Endothelial cell of umbilical vein (primary cell): Measurements from ENCODE around the gene TULP1. TPM values are rescaled to one million over a fixed set of nuclear protein-coding genes. Genes with fewer than 3 reads are reported as not detected.

ENCODE experiments used
- BruUV-seq: library from RNA; stranded (reverse); fragments of 400-500 nt; replicated peaks from 2 replicates; lab custom pipeline; 2021; lab: Mats Ljungman, UMichigan
- CTCF ChIA-PET: fragments of 300-600, 350-600 bp; sonication (Branson Sonifier 250); formaldehyde crosslinking; loops from one replicate; lab custom pipeline; 2021; ENCODE audit warnings: antibody characterized with exemption, inconsistent platforms; lab: Charles Lee
- POLR2A ChIA-PET: fragments of 300-600, 350-600 bp; sonication (Branson Sonifier 250); formaldehyde crosslinking; loops from one replicate; lab custom pipeline; 2021; ENCODE audit warnings: antibody characterized with exemption, inconsistent platforms; lab: Charles Lee
- DNase-seq: peaks from one replicate; pipeline ENCODE4 v3.0.0-alpha.2; 2011; ENCODE audit warnings: low read depth, low spot score
- FAIRE-seq: peaks from 2 replicates; lab custom pipeline; 2011; peaks lifted over from hg19 to GRCh38; lab: Jason Lieb, UNC
- H2AFZ ChIP-seq: 2 replicates; pipeline ENCODE4 v1.6.0; 2012; ENCODE audit warnings: low read depth, low read length, control low read depth, inconsistent platforms
- H3K27ac ChIP-seq: 2 replicates; pipeline ENCODE4 v1.5.1; 2011; ENCODE audit warnings: low read depth, mild to moderate bottlenecking, control low read depth, low read length, moderate library complexity; ENCODE audit not compliant: insufficient read depth
- H3K27me3 ChIP-seq, 2 experiments: 2 replicates each; pipeline versions ENCODE4 v1.6.0 to v1.6.1; 2011; ENCODE audit warnings: low read length in 2 of 2, mixed read lengths in 1 of 2; ENCODE audit not compliant: control insufficient read depth in 2 of 2, insufficient read depth in 2 of 2
- H3K36me3 ChIP-seq, 2 experiments: 2 replicates in 1 of 2; 3 replicates in 1 of 2; pipeline ENCODE4 v1.5.1; 2011; ENCODE audit warnings: low read length in 2 of 2, mild to moderate bottlenecking in 1 of 2, moderate library complexity in 1 of 2; ENCODE audit not compliant: control insufficient read depth in 2 of 2, insufficient read depth in 2 of 2; ENCODE audit errors: extremely low read depth in 1 of 2
- H3K4me1 ChIP-seq: 3 replicates; pipeline ENCODE4 v1.5.1; 2011; ENCODE audit warnings: mild to moderate bottlenecking, low read length; ENCODE audit not compliant: control insufficient read depth, insufficient read depth; ENCODE audit errors: extremely low read depth
- H3K4me2 ChIP-seq: 2 replicates; pipeline ENCODE4 v1.6.1; 2011; ENCODE audit warnings: low read length, control low read depth, mixed read lengths; ENCODE audit not compliant: insufficient read depth
- H3K4me3 ChIP-seq, 3 experiments: fragments of 200-600 bp in 1 of 3; sonication (generic), shearing (Covaris generic) in 1 of 3; replicated peaks in 1 of 3; 2 replicates each; pipeline ENCODE4 v1.5.1; 2011 to 2016; ENCODE audit warnings: control low read depth in 3 of 3, low read length in 3 of 3, mild to moderate bottlenecking in 2 of 3, inconsistent platforms in 1 of 3, low read depth in 1 of 3, moderate library complexity in 1 of 3; ENCODE audit not compliant: insufficient read depth in 1 of 3
- H3K79me2 ChIP-seq: 2 replicates; pipeline ENCODE4 v1.6.0; 2012; ENCODE audit warnings: low read length, inconsistent platforms; ENCODE audit not compliant: control insufficient read depth, insufficient read depth
- H3K9ac ChIP-seq: replicated peaks from 2 replicates; pipeline ENCODE3; 2011; ENCODE audit warnings: low read length, control low read depth; ENCODE audit not compliant: insufficient read depth; ENCODE audit errors: extremely low read depth
- H3K9me1 ChIP-seq: replicated peaks from 3 replicates; pipeline ENCODE4 v1.6.0; 2011; ENCODE audit warnings: mild to moderate bottlenecking, low read length; ENCODE audit not compliant: control insufficient read depth, insufficient read depth; ENCODE audit errors: extremely low read depth
- H3K9me3 ChIP-seq: replicated peaks from 2 replicates; pipeline ENCODE4 v1.5.1; 2012; ENCODE audit warnings: low read length, inconsistent platforms; ENCODE audit not compliant: control insufficient read depth, insufficient read depth
- H4K20me1 ChIP-seq: replicated peaks from 2 replicates; pipeline ENCODE3; 2011; ENCODE audit warnings: mild to moderate bottlenecking, low read length; ENCODE audit not compliant: control insufficient read depth, insufficient read depth; ENCODE audit errors: extremely low read depth
- CTCF ChIP-seq, 2 donors: IDR thresholded peaks; 1 replicate in 1 of 2; 2 replicates in 1 of 2; pipeline ENCODE4 v1.5.1; 2011; ENCODE audit warnings: low read length in 2 of 2, mild to moderate bottlenecking in 2 of 2, moderate library complexity in 2 of 2, control low read depth in 1 of 2, inconsistent platforms in 1 of 2, low read depth in 1 of 2; ENCODE audit not compliant: insufficient read depth in 1 of 2; ENCODE audit errors: extremely low read depth in 1 of 2
- dilution Hi-C: fragments of 300-500 bp; cut with MboI; formaldehyde crosslinking; loops from one replicate; pipeline ENCODE4 v1.15.0; 2019; ENCODE audit warnings: low sequenced_read_pairs; ENCODE audit not compliant: extremely low pct_ligation_motif_present
- intact Hi-C: fragments of 100-400 bp; cut with micrococcal nuclease; formaldehyde crosslinking; loops from one replicate; pipeline ENCODE4 v1.10.0; 2022
- polyA plus RNA-seq, 4 experiments: library from polyadenylated mRNA; depleted of rRNA in 3 of 4; stranded (reverse) in 3 of 4; unstranded in 1 of 4; fragments of >200 nt; gene quantifications; 2 replicates each; pipeline versions ENCODE4 v1.2.1 to v1.2.3, GENCODE V29; 2011 to 2012; ENCODE audit warnings: missing spikeins in 1 of 4
- total RNA-seq: library from RNA; stranded (reverse); gene quantifications from 2 replicates; pipeline ENCODE4 v1.2.3, GENCODE V29; 2021

TULP1 gene
- total and polyA plus RNA-seq, 2 donors (not counting 3 experiments of a cell fraction or from before 2014, with no cell fraction given), result not detected

DNA sequence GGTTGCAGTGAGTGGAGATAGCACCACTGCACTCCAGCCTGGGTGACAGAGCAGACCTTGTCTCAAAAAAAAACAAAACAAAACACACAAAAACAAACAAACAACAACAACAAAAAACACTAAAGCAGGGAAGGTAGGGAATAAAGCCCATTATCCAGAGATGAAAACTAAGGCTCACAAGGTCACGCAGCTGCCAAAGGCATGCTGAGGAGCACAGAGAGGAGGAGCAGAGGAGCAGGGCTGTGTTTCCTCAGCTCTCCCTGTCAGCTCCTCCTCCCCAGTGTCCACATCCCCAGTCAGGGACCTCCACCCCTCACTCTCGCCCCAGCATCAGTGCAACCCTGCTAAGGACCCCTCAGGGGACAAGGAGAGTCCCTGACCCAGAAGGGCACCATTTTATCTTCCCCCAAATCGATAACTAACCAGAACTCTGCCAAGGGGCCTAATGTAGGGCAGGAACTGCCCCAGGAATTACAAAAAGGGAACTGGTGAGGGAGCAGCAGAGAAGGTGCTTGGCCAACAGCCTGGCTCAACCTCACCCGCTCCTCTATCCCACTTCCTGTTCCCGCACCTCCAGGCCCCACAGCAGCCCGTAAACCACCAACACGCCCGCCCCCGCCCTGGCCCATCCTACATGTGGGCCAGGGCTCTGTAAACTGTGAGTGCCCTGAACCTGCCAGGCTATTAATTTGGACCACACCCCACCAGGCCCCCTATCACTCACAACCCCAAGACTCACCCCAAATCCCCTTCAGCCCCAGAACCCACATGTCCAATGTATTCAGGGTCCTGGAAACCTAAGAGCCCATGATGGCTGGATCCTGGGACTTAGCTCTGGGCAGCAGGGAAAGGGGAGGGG, 24.8 kb downstream of the TULP1 start:
- FAIRE-seq (no peak), DNase-seq (no peak)
- H3K9me3 ChIP-seq, result no peaks in the 10 kb centered on the region
- H3K9me1 ChIP-seq, result no peaks in the 10 kb centered on the region
- dilution Hi-C loops (no loop called here), intact Hi-C loops (no loop called here)
- H4K20me1 ChIP-seq, result no peaks in the 10 kb centered on the region
- ChIA-PET POLR2A (interaction anchor here (0.6 kb wide), 1 partner anchor 171 kb away, joined by 4 read pairs; no protein-coding TSS in a partner anchor), CTCF (interaction anchor here (0.6 to 1.2 kb wide), 2 partner anchors 11 to 241 kb away, joined by 3 read pairs; no protein-coding TSS in a partner anchor)
- no peak overlapping the region for H3K9ac ChIP-seq
- H3K36me3 ChIP-seq, result no peaks in the 10 kb centered on the region
- TF ChIP-seq CTCF (IDR thresholded peaks at IDR 0.05; ENCODE audit: extremely low read depth in 1 of 2, insufficient read depth in 1 of 2, low read depth in 1 of 2, low read length in 2 of 2), result no peak
- no peak overlapping the region for H3K4me2 ChIP-seq
- H3K27me3 ChIP-seq, result peaks cover 5 to 6% of the 10 kb centered on the region in 2 experiments
- no peak overlapping the region for H2AFZ ChIP-seq
- no peaks in the 10 kb centered on the region for H3K4me1 ChIP-seq
- no peak overlapping the region for H3K27ac ChIP-seq
- no peaks in the 10 kb centered on the region for H3K79me2 ChIP-seq
- no TSS peak for BruUV-seq
- H3K4me3 ChIP-seq, result no peak overlapping the region
